Prostate gland (tissue), 2 donors: Measurements from ENCODE around the gene COQ10B.

Experiments
- CTCF ChIP-seq, 4 experiments: fragments of 200-600 bp in 2 of 4; fragments of 450-650 bp in 2 of 4; sonication (generic) in 2 of 4; IDR thresholded peaks; 1 replicate in 3 of 4; 2 replicates in 1 of 4; pipeline ENCODE4 v1.5.1; 2016 to 2019; ENCODE audit warnings: antibody characterized with exemption in 4 of 4, mild to moderate bottlenecking in 2 of 4, moderate library complexity in 2 of 4
- POLR2A ChIP-seq: fragments of 450-650 bp; IDR thresholded peaks from one replicate; pipeline ENCODE4 v1.6.1; 2016; ENCODE audit warnings: antibody characterized with exemption, mild to moderate bottlenecking
- POLR2AphosphoS5 ChIP-seq: sonication (generic); formaldehyde crosslinking; IDR thresholded peaks from one replicate; pipeline ENCODE4 v1.6.1; 2017; ENCODE audit warnings: antibody characterized with exemption

- TF ChIP-seq POLR2A: no peak
- no peak for TF ChIP-seq CTCF (IDR thresholded peaks at IDR 0.05)
- TF ChIP-seq POLR2AphosphoS5: no peak
Measured at GRCh38 chr2:197477797-197478196, 24.4 kb downstream of the COQ10B start.
